WTC11 (cell line): ENCODE data around the gene PLTP.

Experiments used
- CBFB ChIP-seq: sonication (generic); formaldehyde crosslinking; IDR thresholded peaks from 2 replicates; pipeline ENCODE4 v1.8.1; 2022; ENCODE audit warnings: mild to moderate bottlenecking, low read depth, missing genetic modification reagents
- ELF4 ChIP-seq: sonication (generic); formaldehyde crosslinking; IDR thresholded peaks from 2 replicates; pipeline ENCODE4 v1.8.1; 2022; ENCODE audit warnings: low read depth, mild to moderate bottlenecking, moderate library complexity, missing genetic modification reagents
- NFYB ChIP-seq: sonication (generic); formaldehyde crosslinking; conservative IDR thresholded peaks from 2 replicates; pipeline ENCODE4 v1.8.0; 2022; ENCODE audit warnings: low read depth, missing genetic modification reagents
- NR1H2 ChIP-seq: sonication (generic); formaldehyde crosslinking; IDR thresholded peaks from 2 replicates; pipeline ENCODE4 v1.9.0; 2021; ENCODE audit warnings: mild to moderate bottlenecking, moderate library complexity, missing genetic modification reagents
- NR2C2 ChIP-seq: sonication (generic); formaldehyde crosslinking; IDR thresholded peaks from 2 replicates; pipeline ENCODE4 v1.8.0; 2022; ENCODE audit warnings: mild to moderate bottlenecking, missing genetic modification reagents
- RELA ChIP-seq: sonication (generic); formaldehyde crosslinking; IDR thresholded peaks from 2 replicates; pipeline ENCODE4 v1.8.1; 2022; ENCODE audit warnings: missing genetic modification reagents, mild to moderate bottlenecking, borderline replicate concordance
- ZNF232 ChIP-seq: sonication (generic); formaldehyde crosslinking; IDR thresholded peaks from 2 replicates; pipeline ENCODE4 v1.8.0; 2022; ENCODE audit warnings: mild to moderate bottlenecking, missing genetic modification reagents
- ZNF423 ChIP-seq: fragments of 250-450 bp; sonication (Bioruptor Pico); IDR thresholded peaks from 2 replicates; pipeline ENCODE4 v2.1.2; 2022; ENCODE audit warnings: mild to moderate bottlenecking, moderate library complexity
- TF ChIP-seq, protein P1 (sequence below): fragments of 200-600 bp; IDR thresholded peaks from 2 replicates; pipeline ENCODE4 v1.8.0; 2022; ENCODE audit warnings: antibody characterized with exemption
- TF ChIP-seq, protein P2 (sequence below): sonication (generic); formaldehyde crosslinking; IDR thresholded peaks from 2 replicates; pipeline ENCODE4 v1.8.1; 2023; ENCODE audit warnings: mild to moderate bottlenecking, missing genetic modification reagents, moderate library complexity
- TF ChIP-seq, protein P3 (sequence below): sonication (generic); formaldehyde crosslinking; conservative IDR thresholded peaks from 2 replicates; pipeline ENCODE4 v1.8.1; 2022; ENCODE audit warnings: mild to moderate bottlenecking, missing genetic modification reagents
- TF ChIP-seq, protein P4 (sequence below): sonication (generic); formaldehyde crosslinking; IDR thresholded peaks from 2 replicates; pipeline ENCODE4 v1.8.0; 2022; ENCODE audit warnings: mild to moderate bottlenecking, missing genetic modification reagents
- TF ChIP-seq, protein P5 (sequence below): sonication (generic); formaldehyde crosslinking; IDR thresholded peaks from 2 replicates; pipeline ENCODE4 v1.8.0; 2022; ENCODE audit warnings: mild to moderate bottlenecking, missing genetic modification reagents

DNA sequence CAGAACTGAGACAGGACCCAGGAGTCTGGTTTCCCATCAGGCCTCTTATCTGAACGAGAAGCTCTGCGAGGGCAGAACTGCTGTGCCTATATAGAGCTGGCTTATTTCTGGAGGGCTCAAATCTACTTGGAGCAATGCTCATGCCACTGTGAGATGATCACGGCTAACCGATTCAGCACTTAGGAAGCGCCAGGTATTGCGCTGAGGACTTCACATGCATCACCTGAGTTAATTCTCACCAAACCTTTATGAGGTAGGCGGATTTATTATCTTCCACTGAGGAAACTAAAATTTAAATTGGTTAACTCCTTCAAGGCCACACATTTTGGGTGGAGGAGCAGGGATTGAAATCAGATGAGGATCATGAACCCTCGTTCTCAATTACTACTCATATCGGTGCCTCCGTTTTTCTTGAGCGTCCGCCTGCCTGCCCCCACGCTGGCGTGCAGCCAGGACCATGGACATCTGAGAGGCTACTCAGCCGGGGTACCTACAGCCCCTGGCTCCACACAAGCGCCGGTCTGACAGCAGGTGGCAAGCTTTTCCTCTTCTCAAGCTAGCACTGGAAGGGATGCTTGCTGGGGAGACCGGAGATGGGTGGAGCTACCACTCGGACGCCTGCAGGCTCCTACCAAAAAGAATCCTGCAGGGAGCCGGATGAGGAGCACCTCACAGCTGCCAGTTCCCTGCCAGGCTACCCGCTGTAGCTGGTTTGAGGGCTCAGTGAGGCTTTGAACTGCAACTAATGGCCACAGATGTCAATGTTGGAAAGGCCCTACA is 21.5 kb upstream of the PLTP start:
- TF ChIP-seq, protein P1, sequence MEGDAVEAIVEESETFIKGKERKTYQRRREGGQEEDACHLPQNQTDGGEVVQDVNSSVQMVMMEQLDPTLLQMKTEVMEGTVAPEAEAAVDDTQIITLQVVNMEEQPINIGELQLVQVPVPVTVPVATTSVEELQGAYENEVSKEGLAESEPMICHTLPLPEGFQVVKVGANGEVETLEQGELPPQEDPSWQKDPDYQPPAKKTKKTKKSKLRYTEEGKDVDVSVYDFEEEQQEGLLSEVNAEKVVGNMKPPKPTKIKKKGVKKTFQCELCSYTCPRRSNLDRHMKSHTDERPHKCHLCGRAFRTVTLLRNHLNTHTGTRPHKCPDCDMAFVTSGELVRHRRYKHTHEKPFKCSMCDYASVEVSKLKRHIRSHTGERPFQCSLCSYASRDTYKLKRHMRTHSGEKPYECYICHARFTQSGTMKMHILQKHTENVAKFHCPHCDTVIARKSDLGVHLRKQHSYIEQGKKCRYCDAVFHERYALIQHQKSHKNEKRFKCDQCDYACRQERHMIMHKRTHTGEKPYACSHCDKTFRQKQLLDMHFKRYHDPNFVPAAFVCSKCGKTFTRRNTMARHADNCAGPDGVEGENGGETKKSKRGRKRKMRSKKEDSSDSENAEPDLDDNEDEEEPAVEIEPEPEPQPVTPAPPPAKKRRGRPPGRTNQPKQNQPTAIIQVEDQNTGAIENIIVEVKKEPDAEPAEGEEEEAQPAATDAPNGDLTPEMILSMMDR: no peak
- TF ChIP-seq NFYB: no peak
- TF ChIP-seq NR1H2 (CRISPR knock-in tag): no peak
- TF ChIP-seq, protein P2, sequence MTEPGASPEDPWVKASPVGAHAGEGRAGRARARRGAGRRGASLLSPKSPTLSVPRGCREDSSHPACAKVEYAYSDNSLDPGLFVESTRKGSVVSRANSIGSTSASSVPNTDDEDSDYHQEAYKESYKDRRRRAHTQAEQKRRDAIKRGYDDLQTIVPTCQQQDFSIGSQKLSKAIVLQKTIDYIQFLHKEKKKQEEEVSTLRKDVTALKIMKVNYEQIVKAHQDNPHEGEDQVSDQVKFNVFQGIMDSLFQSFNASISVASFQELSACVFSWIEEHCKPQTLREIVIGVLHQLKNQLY (CRISPR knock-in tag): no peak
- no peak for TF ChIP-seq ELF4 (CRISPR knock-in tag)
- TF ChIP-seq, protein P3, sequence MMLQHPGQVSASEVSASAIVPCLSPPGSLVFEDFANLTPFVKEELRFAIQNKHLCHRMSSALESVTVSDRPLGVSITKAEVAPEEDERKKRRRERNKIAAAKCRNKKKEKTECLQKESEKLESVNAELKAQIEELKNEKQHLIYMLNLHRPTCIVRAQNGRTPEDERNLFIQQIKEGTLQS (CRISPR knock-in tag): no peak
- no peak for TF ChIP-seq ZNF232 (CRISPR knock-in tag)
- TF ChIP-seq ZNF423 (CRISPR knock-in tag): no peak
- no peak for TF ChIP-seq RELA
- no peak for TF ChIP-seq NR2C2 (CRISPR knock-in tag)
- TF ChIP-seq, protein P4, sequence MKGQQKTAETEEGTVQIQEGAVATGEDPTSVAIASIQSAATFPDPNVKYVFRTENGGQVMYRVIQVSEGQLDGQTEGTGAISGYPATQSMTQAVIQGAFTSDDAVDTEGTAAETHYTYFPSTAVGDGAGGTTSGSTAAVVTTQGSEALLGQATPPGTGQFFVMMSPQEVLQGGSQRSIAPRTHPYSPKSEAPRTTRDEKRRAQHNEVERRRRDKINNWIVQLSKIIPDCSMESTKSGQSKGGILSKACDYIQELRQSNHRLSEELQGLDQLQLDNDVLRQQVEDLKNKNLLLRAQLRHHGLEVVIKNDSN (CRISPR knock-in tag): 0 out of 2 replicates have a peak, but pooled peaks have one; percentile 14
- TF ChIP-seq, protein P5, sequence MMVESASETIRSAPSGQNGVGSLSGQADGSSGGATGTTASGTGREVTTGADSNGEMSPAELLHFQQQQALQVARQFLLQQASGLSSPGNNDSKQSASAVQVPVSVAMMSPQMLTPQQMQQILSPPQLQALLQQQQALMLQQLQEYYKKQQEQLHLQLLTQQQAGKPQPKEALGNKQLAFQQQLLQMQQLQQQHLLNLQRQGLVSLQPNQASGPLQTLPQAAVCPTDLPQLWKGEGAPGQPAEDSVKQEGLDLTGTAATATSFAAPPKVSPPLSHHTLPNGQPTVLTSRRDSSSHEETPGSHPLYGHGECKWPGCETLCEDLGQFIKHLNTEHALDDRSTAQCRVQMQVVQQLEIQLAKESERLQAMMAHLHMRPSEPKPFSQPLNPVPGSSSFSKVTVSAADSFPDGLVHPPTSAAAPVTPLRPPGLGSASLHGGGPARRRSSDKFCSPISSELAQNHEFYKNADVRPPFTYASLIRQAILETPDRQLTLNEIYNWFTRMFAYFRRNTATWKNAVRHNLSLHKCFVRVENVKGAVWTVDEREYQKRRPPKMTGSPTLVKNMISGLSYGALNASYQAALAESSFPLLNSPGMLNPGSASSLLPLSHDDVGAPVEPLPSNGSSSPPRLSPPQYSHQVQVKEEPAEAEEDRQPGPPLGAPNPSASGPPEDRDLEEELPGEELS (CRISPR knock-in tag): 0 out of 2 replicates have a peak, but pooled peaks have one; percentile 11
- TF ChIP-seq CBFB (CRISPR knock-in tag): no peak
